GM21423 (cell line): ENCODE measurements around the gene SYNPO2L.
"Not testable (repeated sequence)": the region's sequence is repeated elsewhere in the genome, so short reads cannot be mapped to it uniquely, and the experiment has no call there.

Source experiments
- ATAC-seq: cut with Tn5 transposase; IDR thresholded peaks from one replicate; pipeline ENCODE4 v1.9.1; 2021; ENCODE audit warnings: mild to moderate bottlenecking, moderate library complexity; ENCODE audit not compliant: unreplicated experiment

The SYNPO2L gene, protein sequence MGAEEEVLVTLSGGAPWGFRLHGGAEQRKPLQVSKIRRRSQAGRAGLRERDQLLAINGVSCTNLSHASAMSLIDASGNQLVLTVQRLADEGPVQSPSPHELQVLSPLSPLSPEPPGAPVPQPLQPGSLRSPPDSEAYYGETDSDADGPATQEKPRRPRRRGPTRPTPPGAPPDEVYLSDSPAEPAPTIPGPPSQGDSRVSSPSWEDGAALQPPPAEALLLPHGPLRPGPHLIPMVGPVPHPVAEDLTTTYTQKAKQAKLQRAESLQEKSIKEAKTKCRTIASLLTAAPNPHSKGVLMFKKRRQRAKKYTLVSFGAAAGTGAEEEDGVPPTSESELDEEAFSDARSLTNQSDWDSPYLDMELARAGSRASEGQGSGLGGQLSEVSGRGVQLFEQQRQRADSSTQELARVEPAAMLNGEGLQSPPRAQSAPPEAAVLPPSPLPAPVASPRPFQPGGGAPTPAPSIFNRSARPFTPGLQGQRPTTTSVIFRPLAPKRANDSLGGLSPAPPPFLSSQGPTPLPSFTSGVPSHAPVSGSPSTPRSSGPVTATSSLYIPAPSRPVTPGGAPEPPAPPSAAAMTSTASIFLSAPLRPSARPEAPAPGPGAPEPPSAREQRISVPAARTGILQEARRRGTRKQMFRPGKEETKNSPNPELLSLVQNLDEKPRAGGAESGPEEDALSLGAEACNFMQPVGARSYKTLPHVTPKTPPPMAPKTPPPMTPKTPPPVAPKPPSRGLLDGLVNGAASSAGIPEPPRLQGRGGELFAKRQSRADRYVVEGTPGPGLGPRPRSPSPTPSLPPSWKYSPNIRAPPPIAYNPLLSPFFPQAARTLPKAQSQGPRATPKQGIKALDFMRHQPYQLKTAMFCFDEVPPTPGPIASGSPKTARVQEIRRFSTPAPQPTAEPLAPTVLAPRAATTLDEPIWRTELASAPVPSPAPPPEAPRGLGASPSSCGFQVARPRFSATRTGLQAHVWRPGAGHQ

DNA sequence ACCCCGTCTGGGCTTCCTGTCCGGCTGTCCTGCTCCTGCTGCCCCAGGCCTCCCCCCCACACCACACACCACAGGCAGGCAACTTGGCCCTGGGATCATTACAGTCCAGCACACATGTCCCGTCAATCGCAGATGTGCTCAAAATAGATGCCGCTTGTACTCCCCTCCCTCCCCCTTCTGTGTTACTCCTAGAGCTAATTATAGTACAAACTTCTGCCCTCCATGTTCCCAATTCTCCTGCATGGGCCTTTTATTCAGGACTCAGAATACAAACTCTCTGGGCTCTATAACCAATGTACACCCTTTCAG lies at the start of gene SYNPO2L:
SYNPO2L (minus strand) TSS at position 40 of the 309 bp plus-strand sequence. CDS start 107 bp downstream, outside the sequence.
- no peak for ATAC-seq

DNA sequence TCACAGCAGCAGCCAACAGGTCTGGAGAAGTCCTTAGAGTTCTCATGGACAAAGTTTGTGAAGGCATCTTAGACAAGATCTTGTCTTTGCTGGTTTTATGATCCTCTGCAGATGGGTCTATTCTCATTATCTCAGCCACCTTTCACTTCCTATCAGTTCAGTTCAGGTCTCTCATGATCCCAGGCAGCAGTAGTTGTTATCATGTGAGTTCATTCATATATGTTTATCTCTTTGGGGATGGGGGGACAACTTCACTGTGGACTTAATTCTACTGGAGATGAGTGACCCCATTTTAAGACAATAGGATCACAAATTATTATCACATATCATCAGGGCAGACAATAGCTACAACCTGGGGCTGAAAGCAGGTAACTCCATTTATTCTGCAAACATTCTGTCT lies 48.1 kb upstream of the SYNPO2L start:
- ATAC-seq, result not testable (repeated sequence)

DNA sequence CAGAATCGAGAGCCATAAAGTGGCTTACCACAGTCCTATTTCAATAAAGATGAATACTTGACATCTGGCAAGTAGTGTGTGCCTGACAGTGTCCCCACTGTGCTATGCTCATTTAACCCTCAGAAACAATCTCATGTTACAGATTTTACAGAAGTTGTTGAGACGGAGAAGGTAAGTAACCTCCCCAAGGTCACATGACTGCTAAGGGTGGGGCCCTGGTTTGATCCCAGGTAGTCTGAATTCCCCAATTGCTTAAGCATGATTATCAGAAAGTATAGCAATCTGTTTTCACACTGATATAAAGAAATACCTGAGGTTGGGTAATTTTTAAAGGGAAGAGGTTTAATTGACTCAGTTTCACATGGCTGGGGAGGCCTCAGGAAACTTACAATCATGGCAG lies 43.0 kb upstream of the SYNPO2L start:
- ATAC-seq, result not testable (repeated sequence)

DNA sequence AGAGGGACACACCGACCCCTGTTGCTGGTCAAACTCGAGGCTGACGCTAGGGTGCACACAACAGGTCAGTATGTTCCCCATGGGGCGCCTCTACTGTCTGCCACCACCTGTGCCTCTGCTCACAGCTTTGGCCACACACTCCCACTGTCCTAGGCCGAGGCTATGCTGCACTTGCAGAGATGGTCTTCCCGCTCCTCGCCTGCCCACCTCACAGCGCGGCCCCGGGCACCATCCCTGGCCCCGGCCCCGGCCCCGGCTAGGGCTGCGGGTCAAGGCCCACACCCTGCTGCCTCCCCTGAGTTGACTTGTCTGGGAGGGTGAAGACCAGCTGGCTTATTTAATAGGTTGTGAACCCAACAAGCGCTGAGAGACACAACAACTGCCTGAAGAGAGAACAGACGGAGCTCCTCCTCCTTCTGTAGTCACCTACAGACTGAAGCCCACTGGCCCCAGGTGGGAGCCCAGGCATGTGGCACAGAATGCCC lies 41.9 kb upstream of the SYNPO2L start, which contains the start of gene AGAP5:
AGAP5 (minus strand) TSS at position 435 of the 485 bp plus-strand sequence; CDS start at position 81, 354 bp downstream.
- ATAC-seq, result not testable (repeated sequence)

DNA sequence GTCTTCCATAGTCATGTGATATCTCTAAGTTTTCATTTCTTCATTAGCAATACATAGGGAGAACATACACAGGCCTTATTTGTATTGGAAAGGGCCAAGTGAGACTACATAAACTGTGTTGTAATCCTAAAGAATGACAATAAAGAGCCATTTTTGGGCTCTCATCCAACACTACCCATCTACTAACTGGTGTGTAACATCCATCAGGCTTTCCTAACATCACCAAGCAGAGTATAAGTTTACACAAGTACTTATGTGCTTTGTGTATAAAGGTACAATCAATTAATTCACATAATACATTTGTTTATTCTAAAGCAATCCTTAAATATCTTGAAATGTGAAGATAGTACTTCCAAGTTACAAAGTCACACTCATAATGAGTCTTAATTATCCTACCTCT lies 39.5 kb upstream of the SYNPO2L start:
- not testable (repeated sequence) for ATAC-seq

DNA sequence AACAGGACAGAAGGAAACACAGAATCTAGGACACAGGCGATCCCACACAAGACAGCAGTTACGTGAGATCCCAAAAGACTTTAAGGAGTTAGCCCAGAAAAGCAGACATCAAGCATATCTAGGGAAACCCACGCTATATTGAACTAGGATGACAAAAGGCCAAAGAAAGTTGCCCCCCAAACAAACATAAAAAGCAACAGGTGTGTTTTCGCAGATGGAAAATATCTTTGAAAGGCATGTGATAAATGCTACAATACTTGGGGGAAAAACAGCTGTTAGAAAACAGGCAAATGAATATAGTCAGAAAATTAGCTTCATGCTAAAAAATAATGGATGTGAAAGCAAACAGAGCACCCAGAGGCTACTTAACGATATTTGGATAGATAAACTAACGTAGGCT lies 34.9 kb upstream of the SYNPO2L start:
- ATAC-seq, result not testable (repeated sequence)

DNA sequence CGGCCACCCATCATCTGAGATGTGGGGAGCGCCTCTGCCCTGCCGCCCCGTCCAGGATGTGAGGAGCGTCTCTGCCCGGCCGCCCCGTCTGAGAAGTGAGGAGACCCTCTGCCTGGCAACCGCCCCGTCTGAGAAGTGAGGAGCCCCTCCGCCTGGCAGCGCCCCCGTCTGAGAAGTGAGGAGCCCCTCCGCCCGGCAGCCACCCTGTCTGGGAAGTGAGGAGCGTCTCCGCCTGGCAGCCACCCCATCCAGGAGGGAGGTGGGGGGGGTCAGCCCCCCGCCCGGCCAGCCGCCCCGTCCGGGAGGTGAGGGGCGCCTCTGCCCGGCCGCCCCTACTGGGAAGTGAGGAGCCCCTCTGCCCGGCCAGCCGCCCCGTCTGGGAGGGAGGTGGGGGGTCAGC lies 33.8 kb upstream of the SYNPO2L start:
- not testable (repeated sequence) for ATAC-seq

DNA sequence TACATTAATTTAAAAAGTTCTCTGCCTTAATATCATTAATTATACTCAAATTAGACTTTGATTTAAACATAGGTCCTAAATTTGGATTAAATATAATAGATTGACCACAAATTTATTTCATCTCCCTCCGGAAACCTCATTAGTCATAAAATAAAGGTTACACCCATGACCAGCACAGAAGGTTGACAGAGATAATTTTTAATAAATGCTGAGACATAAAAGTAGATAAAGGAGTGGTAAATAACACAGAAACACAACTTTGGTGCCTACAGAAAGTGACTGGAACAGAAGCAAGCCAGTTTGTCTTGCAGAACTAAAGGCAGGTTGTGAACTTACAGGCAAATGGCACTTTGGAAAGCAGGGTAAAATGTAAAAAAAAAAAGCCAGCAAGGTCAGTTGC lies 31.8 kb upstream of the SYNPO2L start:
- ATAC-seq, result not testable (repeated sequence)

DNA sequence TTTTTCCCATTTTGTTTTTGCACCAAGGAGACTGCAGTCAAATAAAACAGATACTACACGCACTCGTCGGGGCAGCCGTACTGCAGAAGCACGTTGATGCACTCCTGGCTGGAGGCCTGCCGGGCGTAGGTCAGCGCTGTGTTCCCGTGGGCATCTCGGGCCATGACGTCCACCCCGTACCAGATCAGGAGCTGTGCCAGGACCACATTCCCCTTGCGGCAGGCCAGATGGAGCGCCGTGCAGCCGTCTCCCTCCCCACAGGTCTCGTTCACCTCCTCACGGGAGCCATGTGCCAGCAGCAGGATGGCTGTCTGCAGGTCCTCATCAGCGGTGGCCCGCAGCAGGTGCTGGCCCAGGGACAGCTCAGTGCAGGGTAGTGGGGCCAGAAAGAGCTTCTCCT lies 18.7 kb upstream of the SYNPO2L start:
- ATAC-seq, result not testable (repeated sequence)

DNA sequence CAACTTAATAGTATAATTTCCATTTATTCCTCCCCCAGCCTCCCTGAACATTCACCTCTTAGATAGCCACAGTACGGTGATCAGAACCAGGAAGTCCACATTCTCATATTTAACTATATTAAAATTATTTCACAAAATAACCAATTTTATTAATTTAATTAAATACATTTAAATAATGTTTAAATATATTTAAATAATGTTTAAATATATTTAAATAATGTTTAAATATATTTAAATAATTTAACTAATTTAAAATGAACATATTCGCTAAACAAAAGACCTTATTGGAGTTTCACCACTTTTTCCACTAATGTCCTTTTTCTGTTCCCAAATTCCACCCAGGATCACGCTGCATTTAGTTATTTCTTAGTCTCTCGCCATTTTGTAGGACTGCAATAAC lies 12.5 kb upstream of the SYNPO2L start:
- ATAC-seq, result not testable (repeated sequence)

DNA sequence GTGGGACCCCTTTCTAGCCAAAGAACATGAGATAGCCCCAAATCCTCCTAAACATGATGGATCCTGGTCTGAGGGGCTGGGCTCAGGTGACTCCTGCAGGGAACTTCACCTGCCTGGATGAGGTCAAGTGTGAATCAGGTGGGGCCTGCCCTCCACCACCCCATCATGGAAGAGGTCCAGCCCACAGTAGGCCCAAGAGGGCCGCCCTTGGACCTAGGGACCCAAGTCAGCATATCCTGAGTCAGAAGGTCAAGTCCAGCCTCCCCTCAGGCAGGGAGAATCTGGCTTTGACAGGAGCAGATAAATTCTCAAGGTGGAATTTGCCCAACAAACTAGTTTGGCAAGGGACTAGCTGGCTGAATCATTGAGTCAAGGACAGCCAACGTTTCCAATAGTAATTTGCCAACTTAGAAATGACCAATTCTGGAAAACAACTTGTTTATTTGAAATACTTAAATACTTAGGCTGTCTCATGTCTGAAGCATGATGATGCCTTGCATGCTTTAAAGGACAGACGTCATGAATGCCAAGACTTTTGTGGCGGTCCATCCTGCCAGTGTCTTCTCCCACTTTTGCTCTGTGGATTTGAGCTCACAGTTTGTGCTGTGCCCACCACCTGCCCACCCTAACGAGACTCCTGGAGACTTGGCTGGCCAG lies 10.5 kb upstream of the SYNPO2L start:
- not testable (repeated sequence) for ATAC-seq

DNA sequence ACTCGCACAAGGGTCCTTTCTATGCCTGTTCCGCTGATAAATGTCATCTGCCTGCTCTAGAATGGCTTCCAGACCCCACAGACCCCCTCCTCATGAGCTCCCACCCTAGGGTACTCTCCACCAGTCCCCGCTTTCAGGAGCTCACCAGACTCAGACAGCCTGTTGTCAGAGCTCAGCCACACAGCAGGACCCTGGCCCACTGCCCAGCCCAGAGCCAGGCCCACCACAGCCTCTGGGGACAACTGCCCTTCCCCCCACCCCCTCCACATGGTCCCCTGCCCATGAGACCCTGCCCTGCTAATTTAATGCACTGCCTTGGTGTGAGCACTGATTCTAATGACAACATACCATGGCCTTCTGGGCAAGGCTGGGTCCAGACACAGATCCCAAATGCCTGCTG lies 9.8 kb upstream of the SYNPO2L start:
- not testable (repeated sequence) for ATAC-seq

DNA sequence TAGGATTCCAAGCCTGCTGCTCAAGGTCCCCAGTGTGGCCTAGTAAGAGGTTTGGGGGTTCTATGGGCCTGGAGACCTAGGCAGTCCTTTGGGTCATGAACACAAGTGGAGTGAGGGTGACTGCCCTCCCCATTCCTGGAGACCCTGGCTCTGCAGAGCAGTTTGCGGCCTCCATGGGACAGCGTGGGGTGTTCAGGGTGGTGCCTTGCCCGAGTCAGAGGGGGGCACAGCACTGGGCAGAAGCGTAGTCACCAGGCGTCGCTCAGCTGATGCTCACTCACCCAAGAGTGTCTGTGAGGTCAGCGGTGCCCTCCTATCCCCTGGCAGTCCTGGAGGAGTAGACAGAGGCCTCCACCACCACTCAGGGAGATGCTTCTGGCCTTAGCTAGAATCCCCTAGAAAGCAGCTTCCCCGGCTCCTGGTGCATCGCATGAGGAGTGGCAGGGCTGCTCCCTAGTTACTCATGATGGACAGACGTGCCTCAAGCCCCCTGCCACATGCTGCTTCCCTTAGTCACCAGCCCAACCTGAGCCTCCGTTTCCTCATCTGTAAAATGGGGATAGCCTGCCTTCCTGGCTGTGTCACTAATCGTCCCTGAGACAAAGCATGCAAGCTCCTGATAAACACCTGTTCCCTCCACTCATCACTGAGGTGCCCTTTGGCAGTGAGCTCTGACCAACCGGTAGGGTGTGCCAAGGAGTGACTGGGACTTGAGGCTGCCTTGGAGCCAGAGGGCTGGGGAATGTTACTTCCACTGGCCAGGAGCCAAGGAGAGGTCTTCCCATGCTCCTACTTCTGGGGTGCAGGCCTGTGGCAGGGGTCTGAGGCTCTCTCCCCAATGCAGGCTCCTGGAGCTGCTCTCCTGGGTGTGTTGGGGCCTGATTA lies 8.6 kb upstream of the SYNPO2L start:
- ATAC-seq, result not testable (repeated sequence)

DNA sequence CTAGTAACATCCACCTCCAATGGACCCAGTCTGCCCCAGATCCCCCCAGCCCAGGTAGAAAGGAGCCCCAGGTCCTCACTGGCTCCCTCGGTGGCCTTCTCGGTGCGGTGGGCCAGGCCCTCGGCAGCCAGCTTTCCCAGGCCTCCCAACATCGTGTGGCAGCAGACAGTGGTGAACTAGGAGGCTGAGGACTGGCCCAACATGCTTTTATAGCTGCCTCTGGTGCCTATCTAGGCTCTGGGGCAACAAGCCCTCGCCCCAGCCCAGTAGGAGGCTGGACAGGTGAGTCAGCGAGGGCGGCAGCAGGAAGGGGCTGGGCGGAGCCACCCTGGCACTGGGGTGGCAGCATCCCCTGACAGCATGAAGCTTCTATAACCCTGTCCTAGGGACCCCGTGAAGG lies 7.8 kb upstream of the SYNPO2L start:
- not testable (repeated sequence) for ATAC-seq

DNA sequence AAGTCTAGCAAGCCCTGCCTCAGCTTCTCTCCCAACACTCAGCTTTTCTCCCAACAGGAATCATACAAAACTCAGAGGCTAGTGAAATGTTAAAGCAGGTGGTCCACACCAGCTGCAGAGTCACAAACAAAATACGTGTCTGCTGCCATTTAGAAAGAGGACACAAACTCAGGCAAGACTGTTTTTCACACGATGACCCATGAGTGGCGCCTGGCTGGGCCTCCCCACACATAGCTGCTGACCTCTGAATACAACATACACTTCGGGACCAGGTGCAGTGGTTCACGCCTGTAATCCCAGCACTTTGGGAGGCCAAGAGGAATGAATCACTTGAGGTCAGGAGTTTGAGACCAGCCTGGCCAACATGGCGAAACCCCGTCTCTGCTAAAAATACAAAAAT lies 6.9 kb upstream of the SYNPO2L start:
- not testable (repeated sequence) for ATAC-seq

DNA sequence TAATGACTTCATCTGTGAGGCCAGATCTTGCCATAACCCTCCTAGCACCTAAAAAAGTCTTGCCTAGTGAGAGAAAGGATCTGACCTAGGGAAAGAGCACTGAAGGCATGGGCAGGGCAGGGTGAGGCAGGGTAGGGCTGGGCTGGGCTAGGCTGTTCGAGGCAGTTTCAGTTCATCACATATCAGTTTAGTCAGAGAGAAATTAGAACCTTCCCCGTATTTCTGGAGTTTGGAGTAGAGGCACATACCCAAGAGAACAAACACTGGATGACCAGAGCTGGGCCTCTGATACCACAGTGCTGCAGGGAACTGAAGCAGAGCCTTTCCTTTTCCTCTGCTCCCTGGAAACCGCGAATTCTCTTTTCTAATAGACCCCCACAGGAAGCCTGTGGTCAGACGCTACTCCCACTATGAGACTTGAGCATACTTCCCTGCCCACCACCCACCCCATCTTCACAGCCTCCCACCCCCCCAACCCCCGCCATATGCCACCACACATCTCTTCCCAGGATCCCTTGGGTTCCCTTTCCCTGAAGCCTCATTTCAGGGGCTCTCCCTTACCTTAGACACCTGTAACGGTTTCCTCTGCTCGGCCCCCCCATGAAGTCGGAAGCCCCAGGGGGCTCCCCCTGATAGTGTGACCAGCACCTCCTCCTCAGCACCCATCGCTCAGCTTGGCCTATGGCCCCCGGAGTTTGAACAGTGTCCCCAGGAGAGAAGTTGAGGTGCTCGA lies 406 bp downstream of the SYNPO2L start:
- no peak for ATAC-seq

DNA sequence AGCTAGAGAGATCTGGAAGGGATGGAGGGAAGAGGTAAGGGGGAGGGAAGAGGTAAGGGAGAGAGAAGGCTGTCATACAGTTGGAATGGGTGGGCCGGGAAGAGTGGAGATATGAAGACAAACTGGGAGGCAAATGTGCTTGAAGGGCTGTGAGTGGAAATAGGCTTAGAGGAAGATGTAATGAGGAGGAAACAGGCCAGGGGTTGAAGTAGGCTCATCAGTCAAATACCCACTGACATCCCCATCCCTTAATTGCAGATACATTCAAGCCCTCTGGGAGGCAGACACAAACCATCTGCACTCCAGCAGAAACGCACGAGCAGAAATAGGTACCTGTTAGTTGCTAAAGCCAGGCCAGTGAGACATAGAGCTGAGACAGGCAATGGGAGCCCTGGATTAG lies 2.1 kb downstream of the SYNPO2L start:
- ATAC-seq, result no peak

DNA sequence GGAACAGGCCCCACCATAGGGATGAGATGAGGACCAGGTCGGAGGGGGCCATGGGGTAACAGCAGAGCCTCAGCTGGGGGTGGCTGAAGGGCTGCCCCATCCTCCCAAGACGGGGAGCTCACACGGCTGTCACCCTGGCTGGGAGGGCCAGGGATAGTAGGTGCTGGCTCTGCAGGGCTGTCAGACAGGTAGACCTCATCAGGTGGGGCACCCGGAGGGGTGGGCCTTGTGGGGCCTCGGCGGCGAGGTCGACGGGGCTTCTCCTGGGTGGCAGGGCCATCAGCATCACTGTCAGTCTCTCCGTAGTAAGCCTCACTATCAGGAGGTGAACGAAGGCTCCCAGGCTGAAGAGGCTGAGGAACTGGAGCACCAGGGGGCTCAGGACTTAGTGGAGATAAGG lies 2.6 kb downstream of the SYNPO2L start:
- no peak for ATAC-seq
